HG03457 (cell line): ENCODE results near the gene TEAD1.

ENCODE experiments used
- ATAC-seq: cut with Tn5 transposase; IDR thresholded peaks from one replicate; pipeline ENCODE4 v1.9.1; 2021; ENCODE audit warnings: moderate number of reproducible peaks; ENCODE audit not compliant: unreplicated experiment

The TEAD1 gene

DNA sequence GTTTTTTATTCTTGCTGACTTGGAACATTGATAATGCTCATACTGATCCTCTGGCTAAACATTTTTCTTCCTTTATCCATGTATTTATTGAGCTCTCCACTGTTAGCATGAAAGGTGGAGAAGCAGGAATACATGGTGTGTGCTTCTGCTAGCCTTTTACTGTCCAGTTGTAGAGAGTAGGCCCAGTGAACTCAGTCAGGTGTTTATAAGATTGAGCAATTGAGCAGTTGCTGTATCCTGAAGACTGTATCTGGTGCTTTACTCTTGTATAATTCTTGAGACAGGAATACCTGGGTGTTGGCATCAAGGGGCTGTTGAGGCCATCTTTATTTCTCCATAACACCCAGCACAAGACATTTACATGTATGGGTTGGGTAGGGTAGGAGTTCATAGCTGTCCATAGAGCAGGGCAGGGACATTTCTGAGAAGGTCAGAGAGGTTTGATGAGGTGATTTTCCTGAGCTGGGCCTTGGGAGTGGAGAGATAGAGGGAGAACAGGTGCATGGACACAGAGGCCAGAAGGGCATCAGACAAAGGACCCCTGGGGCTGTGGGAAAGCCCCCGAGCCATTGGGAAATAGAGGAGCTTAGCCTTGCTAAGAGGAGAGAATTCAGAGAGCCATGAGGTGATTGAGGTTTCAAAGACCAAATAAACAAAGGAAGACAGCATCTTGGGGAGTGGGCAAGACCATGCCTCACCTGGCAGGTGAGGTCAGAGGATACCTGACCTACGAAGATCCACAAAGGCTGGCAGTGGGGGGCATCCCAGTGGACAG is 155.5 kb downstream of the TEAD1 start:
- no peak for ATAC-seq

DNA sequence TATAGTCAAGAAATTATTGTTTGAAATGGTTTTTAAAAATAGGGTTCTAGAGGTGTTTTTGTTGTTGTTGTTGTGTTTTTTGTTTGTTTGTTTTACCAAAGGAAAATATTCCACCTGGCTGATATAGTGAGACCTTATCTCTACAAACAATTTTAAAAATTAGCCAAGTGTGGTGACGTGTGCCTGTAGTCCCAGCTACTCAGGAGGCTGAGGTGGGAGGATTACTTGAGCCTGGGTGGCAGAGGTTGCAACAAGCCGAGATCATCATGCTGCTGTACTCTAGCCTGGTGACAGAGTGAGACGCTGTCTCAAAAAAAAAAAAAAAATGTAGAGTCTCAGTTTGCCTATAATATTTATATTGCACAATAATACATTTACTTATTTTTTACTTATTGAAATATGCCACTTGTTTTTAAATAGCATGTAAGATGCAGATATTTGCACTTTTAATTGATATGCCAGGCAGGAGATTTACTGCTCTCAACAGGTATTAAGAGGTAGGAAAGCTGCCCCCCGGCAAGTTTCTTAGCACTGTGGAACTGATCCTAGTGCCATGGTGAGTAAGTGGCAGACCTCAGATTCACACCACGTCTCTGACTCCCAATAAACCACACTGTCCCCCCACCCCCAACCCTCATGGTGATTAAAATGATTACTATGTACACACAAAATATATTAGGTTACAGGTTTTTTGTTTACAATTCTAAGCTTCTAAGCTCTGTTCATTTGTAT is 157.4 kb downstream of the TEAD1 start:
- ATAC-seq = no peak

DNA sequence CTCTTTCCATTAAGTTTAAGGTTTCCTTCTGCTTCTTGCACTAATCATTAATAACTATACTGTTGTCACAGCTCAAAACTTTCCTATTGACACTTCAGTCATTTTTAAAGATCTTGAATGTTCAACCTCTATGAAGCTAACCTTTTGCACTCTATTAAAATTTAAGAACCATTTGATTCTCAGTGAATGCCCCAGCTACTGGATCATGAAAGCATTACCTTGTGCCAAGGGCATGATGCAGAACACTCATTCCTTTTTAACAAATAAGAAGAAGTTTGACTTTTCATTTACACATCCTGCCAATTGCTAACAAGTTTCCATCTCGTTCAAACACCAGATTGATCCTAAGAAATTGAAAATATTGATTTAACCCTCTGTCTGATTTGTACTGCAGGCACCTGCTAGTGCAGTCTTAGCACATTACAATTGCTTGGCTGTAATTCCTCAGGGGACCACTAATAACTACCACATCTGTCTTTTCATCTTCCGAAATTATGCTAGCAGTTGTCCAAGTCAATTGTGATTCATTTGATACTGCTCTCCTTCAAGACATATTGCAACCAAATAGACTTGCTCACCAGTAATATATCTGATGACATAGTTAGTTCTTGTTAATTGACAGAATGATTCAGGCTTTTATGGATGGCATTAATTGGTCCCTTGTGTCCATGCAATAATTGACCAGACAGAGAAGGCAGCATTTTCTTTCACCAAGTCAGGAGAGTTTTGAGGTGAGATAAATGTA is 158.4 kb downstream of the TEAD1 start:
- no peak for ATAC-seq

DNA sequence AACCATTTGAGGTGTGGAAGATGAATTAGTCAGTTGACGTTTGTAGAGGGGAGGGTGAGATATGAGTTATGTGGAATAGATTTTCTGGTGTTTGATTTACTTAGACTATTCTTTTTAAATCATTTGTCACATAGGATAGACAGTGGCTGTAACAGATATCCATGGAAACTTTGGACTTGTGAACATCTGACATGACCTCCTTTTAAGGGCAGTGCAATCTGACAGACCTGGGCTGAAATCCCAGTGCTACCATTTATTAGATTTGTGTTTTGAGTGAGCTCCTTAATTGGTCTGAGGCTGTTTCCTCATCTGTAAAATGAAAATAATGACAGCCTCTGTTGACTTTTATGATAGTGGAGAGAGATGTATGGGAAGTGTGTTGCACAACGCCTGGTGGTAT is 159.9 kb downstream of the TEAD1 start:
- ATAC-seq = no peak

DNA sequence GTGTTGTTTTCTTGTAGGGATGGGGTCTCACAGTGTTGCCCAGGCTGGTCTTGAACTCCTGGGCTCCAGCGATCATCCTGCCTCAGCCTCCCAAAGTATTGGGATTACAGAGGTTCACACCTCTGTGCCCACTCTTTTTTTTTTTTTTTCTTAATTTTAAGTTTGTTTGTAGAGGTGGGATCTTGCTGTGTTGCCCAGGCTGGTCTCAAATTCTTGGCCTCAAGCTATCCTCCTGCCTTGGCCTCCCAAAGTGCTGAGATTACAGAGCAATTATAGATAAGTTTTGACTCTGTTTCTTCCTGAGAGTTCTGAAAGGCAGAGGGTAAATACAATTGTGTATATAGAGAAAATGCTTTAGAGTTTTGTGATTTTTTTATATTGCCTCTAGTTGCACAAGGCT is 160.4 kb downstream of the TEAD1 start:
- ATAC-seq = no peak

- ATAC-seq = no peak
Observed at GRCh38 chr11:12835286-12835685, 161.1 kb downstream of the TEAD1 start.

DNA sequence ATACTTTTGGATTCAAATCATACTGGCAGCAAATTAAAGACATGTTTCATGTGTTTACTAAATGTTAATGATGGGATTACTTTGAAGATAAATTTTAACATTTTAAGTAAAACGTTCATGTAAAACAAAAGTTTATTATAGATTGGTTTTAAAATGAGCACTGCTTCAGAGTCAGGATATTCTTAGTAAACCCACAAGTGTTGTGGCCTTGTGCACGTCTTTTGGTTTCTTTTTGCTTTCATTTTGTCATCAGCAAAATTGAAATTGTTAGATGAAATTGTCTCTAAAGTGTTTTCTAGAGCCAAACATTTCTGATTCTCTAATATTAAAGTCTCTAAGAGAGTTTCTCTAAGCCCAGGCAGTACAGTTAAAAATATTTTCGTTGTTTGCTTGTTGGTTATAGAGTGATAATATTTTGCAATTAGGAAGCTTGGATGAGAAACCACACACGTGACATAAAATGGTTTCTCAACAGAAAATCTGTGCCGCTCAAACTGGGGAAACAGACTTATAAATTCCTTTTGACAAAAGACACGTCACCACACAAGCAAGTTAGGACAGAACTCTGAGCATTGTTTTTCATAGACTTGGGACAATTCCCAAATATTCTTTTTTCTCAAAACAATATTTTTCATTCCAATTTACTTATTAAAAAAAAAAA is 164.4 kb downstream of the TEAD1 start:
- no peak for ATAC-seq

- ATAC-seq = no peak
Observed at GRCh38 chr11:12840871-12841660, 166.8 kb downstream of the TEAD1 start.

DNA sequence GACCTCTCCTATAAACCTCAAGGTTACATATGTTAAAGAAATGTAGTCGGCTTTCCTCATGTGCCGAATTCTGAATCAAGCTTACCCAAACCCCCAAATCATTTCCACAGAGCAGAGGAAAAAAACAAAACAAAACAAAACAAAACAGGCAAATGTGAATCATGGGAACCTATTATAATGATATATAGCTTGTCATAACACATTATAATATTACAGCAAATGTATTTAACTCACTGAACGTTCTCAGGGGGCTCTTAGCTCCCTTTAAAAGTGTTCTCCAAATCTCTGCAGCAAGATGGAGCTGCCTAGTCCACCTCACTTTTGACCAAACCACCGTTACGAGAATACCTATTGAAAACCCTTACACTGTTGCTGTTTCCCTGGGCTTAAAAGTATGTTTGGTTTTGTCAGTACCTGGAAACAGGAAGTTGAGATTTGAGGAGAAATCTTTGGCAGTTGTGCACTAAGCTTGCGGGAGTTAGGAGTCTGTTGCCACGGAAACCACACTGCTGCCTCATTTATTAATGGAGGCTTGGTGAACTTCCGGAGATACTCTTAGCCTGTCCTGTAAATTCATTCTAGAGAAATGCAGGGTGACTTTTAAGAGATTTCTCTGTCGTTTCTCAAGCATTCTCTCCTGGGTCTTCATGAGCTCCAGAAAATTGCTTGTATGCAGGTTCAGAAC is 167.9 kb downstream of the TEAD1 start:
- ATAC-seq = no peak

GRCh38 chr11:12842933-12843636 is 168.9 kb downstream of the TEAD1 start:
- ATAC-seq = no peak

- ATAC-seq = no peak
Observed at GRCh38 chr11:12845163-12845562, 170.9 kb downstream of the TEAD1 start.

DNA sequence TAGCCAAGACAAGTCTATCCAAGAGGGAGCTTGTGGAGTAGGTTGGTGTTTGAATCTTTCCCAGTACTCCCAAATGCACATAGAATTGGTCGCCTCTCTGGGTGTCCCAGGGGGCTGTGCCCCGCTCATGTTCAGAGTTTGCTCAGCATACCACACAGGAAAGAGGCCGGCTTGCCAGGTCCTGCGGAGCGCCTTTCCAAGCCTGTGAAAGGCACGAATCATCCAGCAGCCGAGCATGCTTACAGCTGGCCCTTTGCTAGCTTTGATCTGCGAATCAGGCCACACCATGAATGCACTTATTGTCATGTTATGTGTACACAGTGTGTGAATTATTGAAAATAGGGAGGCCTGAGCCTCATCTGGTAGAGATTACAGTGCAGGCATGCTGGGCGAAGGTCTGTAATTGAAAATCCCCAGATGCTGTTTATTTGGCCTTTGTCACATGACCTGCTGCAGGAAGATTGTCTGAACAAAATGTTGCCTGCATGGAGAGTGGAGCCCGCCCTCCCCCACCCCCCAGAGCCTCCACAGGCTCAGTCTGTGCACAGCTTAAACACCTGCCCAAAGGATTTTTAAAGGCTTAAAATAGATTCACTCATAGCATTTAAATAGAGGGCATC is 171.6 kb downstream of the TEAD1 start:
- no peak for ATAC-seq

DNA sequence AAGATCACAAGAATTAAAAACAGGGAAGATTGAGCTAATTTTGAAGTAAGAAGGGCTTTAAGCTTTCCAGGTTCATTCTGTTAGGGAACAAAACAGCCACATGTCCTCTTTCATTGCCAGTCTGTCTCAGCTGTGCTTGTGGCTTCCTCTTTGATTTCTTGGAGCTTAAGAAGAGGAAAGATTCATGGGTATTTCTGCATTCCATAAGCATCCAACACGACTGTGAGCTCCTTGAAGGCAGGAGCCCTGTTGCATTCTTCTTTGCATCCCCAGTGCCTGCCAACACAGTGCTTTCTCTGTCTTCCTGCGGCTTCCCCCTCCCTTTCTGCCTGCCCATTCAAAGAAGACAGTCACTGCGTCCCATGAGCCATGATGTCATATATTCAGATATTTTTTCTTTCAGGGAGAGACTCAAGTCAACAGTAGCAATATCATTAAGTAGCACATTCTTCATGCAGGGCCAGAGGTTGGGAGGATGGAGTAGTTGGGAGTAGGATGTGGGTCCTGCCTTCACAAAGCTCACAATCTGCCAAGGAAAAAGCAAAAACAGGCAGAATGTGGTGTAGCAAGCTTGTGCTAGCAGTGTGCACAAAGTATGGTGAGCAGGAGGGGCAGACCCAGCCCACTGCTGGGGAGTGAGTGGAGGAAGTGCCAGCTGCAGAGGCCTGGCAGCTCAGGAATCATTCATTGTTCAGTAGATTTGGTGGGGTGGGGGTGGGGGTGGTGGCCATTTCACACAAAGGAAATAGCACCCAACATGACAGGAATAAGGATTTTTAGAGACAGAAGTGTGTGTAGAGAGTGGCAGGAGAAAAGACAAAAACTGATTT is 172.8 kb downstream of the TEAD1 start:
- no peak for ATAC-seq

DNA sequence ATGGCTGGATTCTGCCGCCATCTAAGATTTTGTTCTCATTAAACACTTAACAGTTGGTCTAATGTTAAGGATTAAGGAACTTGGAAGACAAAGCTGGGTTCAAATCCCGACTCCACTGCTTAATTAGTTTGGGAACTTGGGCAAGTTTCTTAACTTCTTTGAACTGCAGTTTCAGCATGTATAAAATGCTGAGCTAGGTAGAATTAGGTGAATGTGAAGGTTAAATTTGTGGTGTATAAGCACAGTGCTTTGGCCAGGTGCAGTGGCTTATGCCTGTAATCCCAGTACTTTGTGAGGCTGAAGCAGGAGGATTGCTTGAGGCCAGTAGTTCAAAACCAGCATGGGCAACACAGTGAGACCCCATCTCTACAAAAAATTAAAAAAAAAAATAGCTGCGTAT is 174.2 kb downstream of the TEAD1 start:
- ATAC-seq = no peak

DNA sequence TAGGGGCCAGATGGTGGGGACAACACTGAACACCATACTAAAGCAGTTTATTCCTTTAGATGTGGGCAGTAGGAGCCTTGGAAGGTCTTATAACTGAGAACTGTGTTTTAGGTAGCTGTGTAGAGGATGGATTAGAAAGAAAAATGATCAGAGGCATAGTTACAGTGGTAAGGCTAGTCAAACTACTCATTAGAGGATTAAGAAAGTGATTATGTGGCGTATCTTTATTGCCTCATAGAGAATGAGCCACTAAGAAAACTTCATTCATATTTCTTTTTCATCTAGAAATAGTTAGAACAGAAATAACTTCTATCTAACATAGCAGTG is 179.1 kb downstream of the TEAD1 start:
- ATAC-seq = no peak

- ATAC-seq = no peak
Observed at GRCh38 chr11:12853652-12854296, 179.6 kb downstream of the TEAD1 start.

- no peak for ATAC-seq
Observed at GRCh38 chr11:12854297-12854661, 180.1 kb downstream of the TEAD1 start.

GRCh38 chr11:12854829-12855228 is 180.6 kb downstream of the TEAD1 start:
- ATAC-seq = no peak
